ENCODE results near the gene WDR27.

The WDR27 gene

GRCh38 chr6:169424821-169425240 is 277.0 kb downstream of the WDR27 start:
- no peak overlapping the region for H3K4me3 Mint-ChIP-seq
- H3K4me1 Mint-ChIP-seq (ENCODE audit: low read depth) = peaks cover 4% of the 10 kb centered on the region
- H3K9me3 Mint-ChIP-seq = peaks cover under 1% of the 10 kb centered on the region
- H3K27ac Mint-ChIP-seq = no peak overlapping the region
- peaks cover 6% of the 10 kb centered on the region for H3K27me3 Mint-ChIP-seq
- no peaks in the 10 kb centered on the region for H3K36me3 Mint-ChIP-seq (ENCODE audit: low read depth)

GRCh38 chr6:169424149-169424804 is 277.6 kb downstream of the WDR27 start:
- Mint-ChIP-seq H3K9me3 (no peaks in the 10 kb centered on the region), H3K27ac (no peak overlapping the region), H3K27me3 (peaks cover 6% of the 10 kb centered on the region), H3K4me3 (no peak overlapping the region), H3K36me3 (ENCODE audit: low read depth) (no peaks in the 10 kb centered on the region), H3K4me1 (ENCODE audit: low read depth) (peaks cover 4% of the 10 kb centered on the region)

- H3K4me3 Mint-ChIP-seq = no peak overlapping the region
- peaks cover 6% of the 10 kb centered on the region for H3K27me3 Mint-ChIP-seq
- H3K36me3 Mint-ChIP-seq (ENCODE audit: low read depth) = no peaks in the 10 kb centered on the region
- H3K9me3 Mint-ChIP-seq = no peaks in the 10 kb centered on the region
- H3K27ac Mint-ChIP-seq = no peak overlapping the region
- H3K4me1 Mint-ChIP-seq (ENCODE audit: low read depth) = no peaks in the 10 kb centered on the region
Measured at GRCh38 chr6:169421586-169422264, 280.1 kb downstream of the WDR27 start.

GRCh38 chr6:169420912-169421543 is 280.8 kb downstream of the WDR27 start:
- Mint-ChIP-seq H3K27ac (no peak overlapping the region), H3K4me1 (ENCODE audit: low read depth) (no peaks in the 10 kb centered on the region), H3K27me3 (peaks cover 6% of the 10 kb centered on the region), H3K9me3 (peaks cover 3% of the 10 kb centered on the region), H3K36me3 (ENCODE audit: low read depth) (no peaks in the 10 kb centered on the region), H3K4me3 (no peak overlapping the region)

- H3K4me1 Mint-ChIP-seq (ENCODE audit: low read depth) = no peaks in the 10 kb centered on the region
- H3K27me3 Mint-ChIP-seq = peaks cover 3% of the 10 kb centered on the region
- no peak overlapping the region for H3K27ac Mint-ChIP-seq
- H3K36me3 Mint-ChIP-seq (ENCODE audit: low read depth) = peaks cover 3% of the 10 kb centered on the region
- H3K4me3 Mint-ChIP-seq = no peak overlapping the region
- peaks cover 15% of the 10 kb centered on the region for H3K9me3 Mint-ChIP-seq
Measured at GRCh38 chr6:169417101-169417500, 284.7 kb downstream of the WDR27 start.

- no peak overlapping the region for H3K27ac Mint-ChIP-seq
- peaks cover 3% of the 10 kb centered on the region for H3K36me3 Mint-ChIP-seq (ENCODE audit: low read depth)
- no peaks in the 10 kb centered on the region for H3K4me1 Mint-ChIP-seq (ENCODE audit: low read depth)
- peaks cover 15% of the 10 kb centered on the region for H3K9me3 Mint-ChIP-seq
- no peaks in the 10 kb centered on the region for H3K27me3 Mint-ChIP-seq
- H3K4me3 Mint-ChIP-seq = no peak overlapping the region
Measured at GRCh38 chr6:169416249-169416648, 285.6 kb downstream of the WDR27 start.

GRCh38 chr6:169415179-169415578 is 286.6 kb downstream of the WDR27 start:
- Mint-ChIP-seq H3K4me1 (ENCODE audit: low read depth) (no peaks in the 10 kb centered on the region), H3K27me3 (peaks cover 4% of the 10 kb centered on the region), H3K27ac (no peak overlapping the region), H3K36me3 (ENCODE audit: low read depth) (peaks cover 3% of the 10 kb centered on the region), H3K4me3 (no peak overlapping the region), H3K9me3 (peaks cover 15% of the 10 kb centered on the region)

GRCh38 chr6:169411722-169412121 is 290.1 kb downstream of the WDR27 start:
- H3K27me3 Mint-ChIP-seq = peaks cover 7% of the 10 kb centered on the region
- peaks cover 15% of the 10 kb centered on the region for H3K9me3 Mint-ChIP-seq

GRCh38 chr6:169411296-169411695 is 290.5 kb downstream of the WDR27 start:
- Mint-ChIP-seq H3K27me3 (peaks cover 7% of the 10 kb centered on the region), H3K27ac (no peak overlapping the region), H3K9me3 (peaks cover 15% of the 10 kb centered on the region)

More at GRCh38 chr6:169411722-169412121, 290.1 kb downstream of the WDR27 start:
- Mint-ChIP-seq H3K36me3 (ENCODE audit: low read depth) (peaks cover 3% of the 10 kb centered on the region), H3K27ac (no peak overlapping the region), H3K4me1 (ENCODE audit: low read depth) (no peaks in the 10 kb centered on the region), H3K4me3 (no peak overlapping the region)

GRCh38 chr6:169409742-169410312 is 292.0 kb downstream of the WDR27 start:
- Mint-ChIP-seq H3K27me3 (peaks cover 7% of the 10 kb centered on the region), H3K4me1 (ENCODE audit: low read depth) (no peaks in the 10 kb centered on the region), H3K4me3 (no peak overlapping the region)

More at GRCh38 chr6:169411296-169411695, 290.5 kb downstream of the WDR27 start:
- no peak overlapping the region for H3K4me3 Mint-ChIP-seq
- no peaks in the 10 kb centered on the region for H3K4me1 Mint-ChIP-seq (ENCODE audit: low read depth)
- peaks cover 3% of the 10 kb centered on the region for H3K36me3 Mint-ChIP-seq (ENCODE audit: low read depth)

GRCh38 chr6:169407325-169407724 is 294.5 kb downstream of the WDR27 start:
- peaks cover 13% of the 10 kb centered on the region for H3K27me3 Mint-ChIP-seq
- H3K4me1 Mint-ChIP-seq (ENCODE audit: low read depth) = no peaks in the 10 kb centered on the region
- H3K4me3 Mint-ChIP-seq = no peak overlapping the region
- H3K36me3 Mint-ChIP-seq (ENCODE audit: low read depth) = no peaks in the 10 kb centered on the region
- no peaks in the 10 kb centered on the region for H3K9me3 Mint-ChIP-seq
- H3K27ac Mint-ChIP-seq = no peak overlapping the region

More at GRCh38 chr6:169409742-169410312, 292.0 kb downstream of the WDR27 start:
- H3K36me3 Mint-ChIP-seq (ENCODE audit: low read depth) = peaks cover 3% of the 10 kb centered on the region
- H3K27ac Mint-ChIP-seq = no peak overlapping the region
- H3K9me3 Mint-ChIP-seq = peaks cover 5% of the 10 kb centered on the region

Measured in stimulated activated naive CD8-positive, alpha-beta T cell treated with anti-CD3 and anti-CD28 coated beads, Interleukin-15, Interleukin-2, amounts not matched to agents 100 ng/mL and 50 ng/mL, for 24 hours (primary cell).